ENCODE measurements around the gene CRYBA1.

Gene CRYBA1

GRCh38 chr17:29240968-29241963, 5.4 kb upstream of the CRYBA1 start:
- Histone ChIP-seq H3K4me1 (ENCODE audit: control insufficient read depth, insufficient read depth, low read length) (no peaks in the 10 kb centered on the region), H3K9ac (ENCODE audit: low read length) (no peak overlapping the region), H3K4me3 (ENCODE audit: low read length) (no peak overlapping the region), H3K9me3 (ENCODE audit: control insufficient read depth, low read length) (no peaks in the 10 kb centered on the region), H3K27me3 (ENCODE audit: control insufficient read depth, insufficient read depth, low read length) (no peaks in the 10 kb centered on the region), H3K36me3 (ENCODE audit: control insufficient read depth, insufficient read depth, low read length) (no peaks in the 10 kb centered on the region)

DNA sequence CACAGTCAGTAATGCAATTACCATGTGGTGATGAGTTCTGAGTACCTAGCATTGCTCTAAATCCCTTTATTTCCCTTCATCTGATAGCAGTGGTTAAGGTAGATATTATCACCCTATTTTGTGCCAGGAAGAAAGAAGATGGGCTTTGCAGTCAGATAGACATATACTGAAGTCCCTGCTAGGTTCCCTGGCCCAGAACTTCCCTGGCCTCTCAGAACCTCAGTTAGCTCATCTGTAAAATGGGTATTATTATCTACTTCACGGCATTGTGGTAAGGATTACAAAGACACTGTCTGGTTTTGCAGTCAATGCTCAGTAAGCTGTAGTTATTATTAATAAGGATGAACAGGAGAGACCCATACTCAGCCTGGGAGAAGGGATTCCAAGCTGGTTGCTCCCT, 4.6 kb upstream of the CRYBA1 start:
- Histone ChIP-seq H3K27me3 (ENCODE audit: control insufficient read depth, insufficient read depth, low read length) (no peaks in the 10 kb centered on the region), H3K4me1 (ENCODE audit: control insufficient read depth, insufficient read depth, low read length) (no peaks in the 10 kb centered on the region), H3K9me3 (ENCODE audit: control insufficient read depth, low read length) (no peaks in the 10 kb centered on the region), H3K9ac (ENCODE audit: low read length) (no peak overlapping the region), H3K36me3 (ENCODE audit: control insufficient read depth, insufficient read depth, low read length) (no peaks in the 10 kb centered on the region), H3K4me3 (ENCODE audit: low read length) (no peak overlapping the region)

- no peaks in the 10 kb centered on the region for H3K4me1 ChIP-seq (ENCODE audit: control insufficient read depth, insufficient read depth, low read length)
- H3K9me3 ChIP-seq (ENCODE audit: control insufficient read depth, low read length): no peaks in the 10 kb centered on the region
- no peak overlapping the region for H3K4me3 ChIP-seq (ENCODE audit: low read length)
- H3K36me3 ChIP-seq (ENCODE audit: control insufficient read depth, insufficient read depth, low read length): no peaks in the 10 kb centered on the region
- H3K9ac ChIP-seq (ENCODE audit: low read length): no peak overlapping the region
- H3K27me3 ChIP-seq (ENCODE audit: control insufficient read depth, insufficient read depth, low read length): no peaks in the 10 kb centered on the region
Measured at GRCh38 chr17:29242790-29243189, 3.9 kb upstream of the CRYBA1 start.

DNA sequence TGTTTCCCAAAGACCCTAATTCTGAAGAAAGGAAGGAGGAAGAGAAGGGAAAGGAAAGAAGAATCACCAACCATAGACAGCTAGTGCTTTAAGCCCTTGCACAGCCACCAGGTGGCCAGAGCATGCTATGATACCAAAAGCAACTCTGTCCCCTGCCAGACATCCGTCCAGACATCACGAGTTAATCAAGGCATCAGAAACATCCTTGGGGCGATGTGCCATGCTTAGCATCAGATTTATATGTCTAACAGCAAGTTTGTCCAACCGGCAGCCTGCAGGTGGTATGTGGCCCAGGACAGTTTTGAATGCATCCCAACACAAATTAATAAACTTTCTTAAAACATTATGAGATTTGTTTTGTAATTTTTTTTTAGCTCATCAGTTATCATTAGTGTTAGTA, 2.9 kb upstream of the CRYBA1 start:
- Histone ChIP-seq H3K4me1 (ENCODE audit: control insufficient read depth, insufficient read depth, low read length) (no peaks in the 10 kb centered on the region), H3K4me3 (ENCODE audit: low read length) (no peak overlapping the region), H3K27me3 (ENCODE audit: control insufficient read depth, insufficient read depth, low read length) (no peaks in the 10 kb centered on the region), H3K36me3 (ENCODE audit: control insufficient read depth, insufficient read depth, low read length) (no peaks in the 10 kb centered on the region), H3K9me3 (ENCODE audit: control insufficient read depth, low read length) (no peaks in the 10 kb centered on the region), H3K9ac (ENCODE audit: low read length) (no peak overlapping the region)

DNA sequence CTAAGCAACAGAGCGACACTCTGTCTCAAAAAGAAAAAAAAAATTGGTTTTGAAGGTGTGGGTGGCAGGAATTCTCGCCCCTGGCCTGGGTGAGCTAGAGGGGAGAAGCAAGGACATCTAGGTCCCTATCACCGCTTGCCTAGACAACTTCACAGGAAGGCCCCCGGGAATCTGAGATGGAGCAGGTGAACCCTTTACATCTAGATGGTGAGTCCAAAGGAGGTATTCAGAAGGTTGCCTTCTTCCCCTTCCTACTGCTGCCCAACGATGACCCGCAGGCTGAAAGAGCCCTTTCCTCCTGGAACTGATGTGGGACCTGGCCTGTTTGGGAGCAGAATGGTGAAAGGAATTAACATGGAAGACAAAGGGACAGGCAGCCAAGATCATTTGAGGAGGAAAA, 1.3 kb upstream of the CRYBA1 start:
- no peaks in the 10 kb centered on the region for H3K36me3 ChIP-seq (ENCODE audit: control insufficient read depth, insufficient read depth, low read length)
- no peak overlapping the region for H3K4me3 ChIP-seq (ENCODE audit: low read length)
- H3K4me1 ChIP-seq (ENCODE audit: control insufficient read depth, insufficient read depth, low read length): no peaks in the 10 kb centered on the region
- H3K27me3 ChIP-seq (ENCODE audit: control insufficient read depth, insufficient read depth, low read length): no peaks in the 10 kb centered on the region
- H3K9ac ChIP-seq (ENCODE audit: low read length): no peak overlapping the region
- H3K9me3 ChIP-seq (ENCODE audit: control insufficient read depth, low read length): no peaks in the 10 kb centered on the region

GRCh38 chr17:29247219-29247618, 560 bp downstream of the CRYBA1 start:
- H3K4me1 ChIP-seq (ENCODE audit: control insufficient read depth, insufficient read depth, low read length): no peaks in the 10 kb centered on the region
- H3K4me3 ChIP-seq (ENCODE audit: low read length): no peak overlapping the region
- H3K27me3 ChIP-seq (ENCODE audit: control insufficient read depth, insufficient read depth, low read length): no peaks in the 10 kb centered on the region
- no peaks in the 10 kb centered on the region for H3K9me3 ChIP-seq (ENCODE audit: control insufficient read depth, low read length)
- no peaks in the 10 kb centered on the region for H3K36me3 ChIP-seq (ENCODE audit: control insufficient read depth, insufficient read depth, low read length)
- H3K9ac ChIP-seq (ENCODE audit: low read length): no peak overlapping the region

DNA sequence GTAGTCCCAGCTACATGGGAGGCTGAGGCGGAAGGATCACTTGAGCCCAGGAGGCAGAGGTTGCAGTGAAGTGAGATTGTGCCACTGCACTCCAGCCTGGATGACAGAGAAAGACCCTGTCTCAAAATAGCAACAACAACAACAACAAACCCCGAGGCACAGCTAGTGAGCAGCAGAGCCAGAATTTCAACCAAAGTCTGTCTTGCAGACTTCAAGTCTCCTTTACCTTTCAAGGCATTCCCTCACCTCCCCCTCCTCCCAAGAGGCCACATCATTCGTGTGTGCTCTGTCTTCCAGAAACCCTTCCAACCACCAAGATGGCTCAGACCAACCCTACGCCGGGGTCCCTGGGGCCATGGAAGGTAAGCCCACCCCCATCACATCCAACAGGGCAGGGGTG, 2.2 kb downstream of the CRYBA1 start:
- H3K4me1 ChIP-seq (ENCODE audit: control insufficient read depth, insufficient read depth, low read length): no peaks in the 10 kb centered on the region
- no peaks in the 10 kb centered on the region for H3K9me3 ChIP-seq (ENCODE audit: control insufficient read depth, low read length)
- H3K9ac ChIP-seq (ENCODE audit: low read length): no peak overlapping the region
- no peaks in the 10 kb centered on the region for H3K36me3 ChIP-seq (ENCODE audit: control insufficient read depth, insufficient read depth, low read length)
- H3K4me3 ChIP-seq (ENCODE audit: low read length): no peak overlapping the region
- H3K27me3 ChIP-seq (ENCODE audit: control insufficient read depth, insufficient read depth, low read length): no peaks in the 10 kb centered on the region

DNA sequence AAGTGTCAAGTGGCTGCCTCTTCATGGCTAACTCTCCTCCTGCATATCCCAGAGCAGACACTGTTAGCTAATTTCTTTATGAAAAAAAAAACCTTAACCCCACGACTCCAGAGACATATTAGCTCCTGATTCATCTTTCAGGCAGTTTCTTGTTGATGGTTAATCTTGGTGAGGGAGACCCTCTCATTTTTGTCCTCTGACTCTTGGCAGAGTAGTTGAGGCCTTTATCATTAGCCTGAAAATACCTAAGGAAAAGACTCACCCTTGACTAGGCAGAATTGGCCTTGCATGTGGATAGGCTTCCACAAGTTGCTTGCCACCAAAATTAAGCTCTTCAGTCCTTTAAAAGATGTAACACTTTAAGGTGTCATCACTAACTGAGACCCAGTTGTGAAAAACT, 4.0 kb downstream of the CRYBA1 start:
- Histone ChIP-seq H3K4me3 (ENCODE audit: low read length) (no peak overlapping the region), H3K27me3 (ENCODE audit: control insufficient read depth, insufficient read depth, low read length) (no peaks in the 10 kb centered on the region), H3K4me1 (ENCODE audit: control insufficient read depth, insufficient read depth, low read length) (no peaks in the 10 kb centered on the region), H3K9ac (ENCODE audit: low read length) (no peak overlapping the region), H3K36me3 (ENCODE audit: control insufficient read depth, insufficient read depth, low read length) (no peaks in the 10 kb centered on the region), H3K9me3 (ENCODE audit: control insufficient read depth, low read length) (no peaks in the 10 kb centered on the region)

- Histone ChIP-seq H3K27me3 (ENCODE audit: control insufficient read depth, insufficient read depth, low read length) (no peaks in the 10 kb centered on the region), H3K9me3 (ENCODE audit: control insufficient read depth, low read length) (no peaks in the 10 kb centered on the region), H3K36me3 (ENCODE audit: control insufficient read depth, insufficient read depth, low read length) (no peaks in the 10 kb centered on the region), H3K9ac (ENCODE audit: low read length) (no peak overlapping the region), H3K4me3 (ENCODE audit: low read length) (no peak overlapping the region), H3K4me1 (ENCODE audit: control insufficient read depth, insufficient read depth, low read length) (peaks cover 4% of the 10 kb centered on the region)
Measured at GRCh38 chr17:29251184-29251583, 4.5 kb downstream of the CRYBA1 start.

GRCh38 chr17:29252101-29252791, 5.6 kb downstream of the CRYBA1 start:
- Histone ChIP-seq H3K4me3 (ENCODE audit: low read length) (no peak overlapping the region), H3K36me3 (ENCODE audit: control insufficient read depth, insufficient read depth, low read length) (no peaks in the 10 kb centered on the region), H3K9ac (ENCODE audit: low read length) (no peak overlapping the region)

DNA sequence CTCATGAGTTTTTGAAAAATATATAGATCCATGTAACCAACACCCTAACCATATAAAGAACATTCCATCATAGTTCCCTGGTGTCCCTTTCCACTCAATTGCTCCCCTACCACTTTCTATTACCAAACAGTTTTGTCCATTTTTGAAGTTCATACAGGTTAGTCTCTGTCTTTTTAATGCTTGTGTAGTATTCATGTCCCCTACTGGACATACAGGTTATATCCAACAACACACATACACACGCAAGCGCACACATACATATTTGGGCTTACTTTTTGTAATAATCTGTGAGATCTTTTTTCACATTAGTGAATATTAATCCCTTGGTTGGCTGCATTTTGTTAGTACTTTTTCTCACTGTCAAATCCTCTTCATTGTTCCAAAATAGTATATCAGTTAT, 6.4 kb downstream of the CRYBA1 start:
- no peak overlapping the region for H3K4me3 ChIP-seq (ENCODE audit: low read length)
- H3K9me3 ChIP-seq (ENCODE audit: control insufficient read depth, low read length): no peaks in the 10 kb centered on the region
- H3K9ac ChIP-seq (ENCODE audit: low read length): no peak overlapping the region
- no peaks in the 10 kb centered on the region for H3K36me3 ChIP-seq (ENCODE audit: control insufficient read depth, insufficient read depth, low read length)
- no peaks in the 10 kb centered on the region for H3K27me3 ChIP-seq (ENCODE audit: control insufficient read depth, insufficient read depth, low read length)
- H3K4me1 ChIP-seq (ENCODE audit: control insufficient read depth, insufficient read depth, low read length): peaks cover 5% of the 10 kb centered on the region

More at GRCh38 chr17:29252101-29252791, 5.6 kb downstream of the CRYBA1 start:
- H3K4me1 ChIP-seq (ENCODE audit: control insufficient read depth, insufficient read depth, low read length): peaks cover 5% of the 10 kb centered on the region
- no peaks in the 10 kb centered on the region for H3K9me3 ChIP-seq (ENCODE audit: control insufficient read depth, low read length)
- no peaks in the 10 kb centered on the region for H3K27me3 ChIP-seq (ENCODE audit: control insufficient read depth, insufficient read depth, low read length)

DNA sequence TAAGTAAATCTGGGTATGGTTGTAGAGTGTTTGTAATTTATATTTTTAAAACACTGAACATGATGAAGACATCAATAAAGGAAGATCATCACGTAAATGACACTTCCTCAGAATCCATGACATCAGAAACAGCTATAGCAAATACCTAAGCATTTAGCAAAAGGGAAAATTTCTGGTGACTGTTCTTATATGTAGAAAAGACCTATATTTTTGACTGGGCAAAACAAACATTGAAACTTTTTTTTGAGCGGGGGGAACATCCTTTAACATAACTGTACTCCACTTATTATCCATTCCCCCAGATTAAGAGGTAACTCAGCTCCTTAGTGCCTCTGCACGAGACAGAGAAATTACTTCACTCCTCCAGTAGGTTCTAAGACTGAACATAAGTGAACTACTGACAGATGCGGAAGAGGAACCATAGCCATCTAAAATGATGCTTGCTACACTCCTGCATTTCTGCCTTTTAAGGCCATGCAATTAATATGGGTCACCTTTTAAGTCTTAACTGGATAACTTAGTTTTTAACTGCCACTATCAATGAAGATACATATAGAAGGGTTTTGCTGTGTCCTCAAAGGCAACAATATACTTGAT, 9.4 kb downstream of the CRYBA1 start:
- Histone ChIP-seq H3K9ac (ENCODE audit: low read length) (no peak overlapping the region), H3K4me3 (ENCODE audit: low read length) (no peak overlapping the region), H3K27me3 (ENCODE audit: control insufficient read depth, insufficient read depth, low read length) (no peaks in the 10 kb centered on the region), H3K9me3 (ENCODE audit: control insufficient read depth, low read length) (no peaks in the 10 kb centered on the region), H3K36me3 (ENCODE audit: control insufficient read depth, insufficient read depth, low read length) (no peaks in the 10 kb centered on the region), H3K4me1 (ENCODE audit: control insufficient read depth, insufficient read depth, low read length) (peaks cover 5% of the 10 kb centered on the region)

Data from mucosa of stomach (tissue), 1 donor.